K562 (cell line): Measurements from ENCODE around the gene SMAD3. TPM values are rescaled to one million over a fixed set of nuclear protein-coding genes. Genes with fewer than 3 reads are reported as not detected.

ENCODE experiments used
- CREB3L1 ChIP-seq: fragments of 450-650 bp; IDR thresholded peaks from 2 replicates; pipeline ENCODE4 v1.6.1; 2014; ENCODE audit warnings: low read depth, mild to moderate bottlenecking, moderate library complexity, borderline replicate concordance
- HES1 ChIP-seq: fragments of 450-650 bp; IDR thresholded peaks from 2 replicates; pipeline ENCODE4 v1.6.1; 2016; ENCODE audit warnings: low read depth, mild to moderate bottlenecking, moderate library complexity
- NFIC ChIP-seq: fragments of 450-650 bp; IDR thresholded peaks from 2 replicates; pipeline ENCODE4 v1.6.1; 2017; ENCODE audit warnings: mild to moderate bottlenecking, inconsistent platforms
- NR2F6 ChIP-seq: fragments of 450-650 bp; formaldehyde crosslinking; IDR thresholded peaks from 2 replicates; pipeline ENCODE4 v1.4.0; 2020; ENCODE audit warnings: mild to moderate bottlenecking
- PRDM10 ChIP-seq: fragments of 450-650 bp; IDR thresholded peaks from 2 replicates; pipeline ENCODE4 v1.6.1; 2018; ENCODE audit not compliant: partially characterized antibody
- RERE ChIP-seq: sonication (generic); formaldehyde crosslinking; IDR thresholded peaks from 2 replicates; pipeline ENCODE4 v1.8.0; 2023; ENCODE audit warnings: missing genetic modification reagents, mild to moderate bottlenecking, borderline replicate concordance
- TCF7 ChIP-seq: sonication (generic); IDR thresholded peaks from 2 replicates; pipeline ENCODE4 v1.6.1; 2016; ENCODE audit warnings: antibody characterized with exemption, borderline replicate concordance
- ZBTB49 ChIP-seq: sonication (generic); formaldehyde crosslinking; IDR thresholded peaks from 2 replicates; pipeline ENCODE4 v1.8.0; 2022; ENCODE audit warnings: missing genetic modification reagents, mild to moderate bottlenecking, borderline replicate concordance
- ZBTB5 ChIP-seq: fragments of 450-650 bp; IDR thresholded peaks from 2 replicates; pipeline ENCODE4 v1.6.1; 2017; ENCODE audit warnings: antibody characterized with exemption
- ZC3H4 ChIP-seq: sonication (generic); formaldehyde crosslinking; IDR thresholded peaks from 2 replicates; pipeline ENCODE4 v1.9.0; 2021; ENCODE audit warnings: missing genetic modification reagents, borderline replicate concordance
- ZNF707 ChIP-seq: fragments of 250-450 bp; sonication (Bioruptor Pico); conservative IDR thresholded peaks from 2 replicates; pipeline ENCODE4 v1.8.0; 2022; ENCODE audit warnings: inconsistent platforms, mild to moderate bottlenecking, moderate library complexity
- polyA plus RNA-seq, 8 experiments: library from polyadenylated mRNA; depleted of rRNA in 4 of 8; stranded (reverse) in 5 of 8; unstranded in 3 of 8; fragments of >200 nt; fragmentation: Nextera tagmentation in 2 of 8; fragmentation: Illumina TruSeq in 1 of 8; extraction: Ambion mirVana in 2 of 8; extraction: Trizol in 1 of 8; gene quantifications; 2 replicates each; pipeline versions ENCODE4 v1.2.1 to v1.2.3, GENCODE V29; 2011 to 2014; ENCODE audit warnings: inconsistent platforms in 1 of 8, missing spikeins in 1 of 8
- total RNA-seq, 7 experiments: library from RNA; depleted of rRNA in 6 of 7; stranded (reverse); fragments of >200 nt in 6 of 7; fragmentation: Illumina TruSeq in 2 of 7; extraction: Trizol in 2 of 7; gene quantifications; 2 replicates each; pipeline versions ENCODE4 v1.2.1 to v1.2.3, GENCODE V29; 2011 to 2021; ENCODE audit warnings: low replicate concordance in 1 of 7

The SMAD3 gene
- total and polyA plus RNA-seq, 9 of the 15 experiments (the other 6 are each of a cell fraction or from before 2014, with no cell fraction given): 4.3 to 39.2 (median 11.1) TPM

DNA sequence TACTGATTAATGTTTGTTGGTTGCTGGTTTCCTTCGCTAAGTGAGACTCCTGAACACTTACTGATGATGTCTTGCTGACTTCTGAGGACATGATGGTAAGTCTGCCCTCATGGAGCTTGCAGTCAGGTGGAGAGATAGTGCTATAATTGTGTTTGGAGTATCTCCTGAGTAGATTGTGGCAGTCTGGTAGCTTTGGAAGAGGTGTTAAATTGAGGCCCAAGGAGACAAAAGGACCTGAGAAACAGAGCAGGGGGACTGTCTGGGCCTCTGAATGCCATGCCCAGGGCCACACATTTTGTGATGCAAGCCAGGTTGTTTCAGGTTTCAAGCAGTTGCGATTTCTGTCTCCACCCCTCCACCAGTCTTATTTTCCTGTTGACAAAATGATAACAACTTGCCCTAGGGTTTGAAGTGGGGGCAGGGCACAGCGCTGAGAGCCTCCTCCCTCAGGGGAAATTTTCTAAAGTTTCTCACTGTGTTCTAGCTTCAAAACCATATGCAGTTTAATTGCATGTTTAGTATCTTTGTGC lies 16.7 kb downstream of the SMAD3 start (continued):
- TF ChIP-seq ZBTB5 (no peak), NFIC (no peak), TCF7 (no peak), RERE (no peak), NR2F6 (CRISPR knock-in tag) (no peak), CREB3L1 (no peak), HES1 (no peak), PRDM10 (no peak), ZC3H4 (no peak), ZBTB49 (CRISPR knock-in tag) (no peak), ZNF707 (CRISPR knock-in tag) (no peak)
